ENCODE data around the gene FARS2. TPM values are rescaled to one million over a fixed set of nuclear protein-coding genes. Genes with fewer than 3 reads are reported as not detected.

FARS2 gene
- total RNA-seq, 4 donors from 2014 or later, result 10.6 to 24.9 (median 15.2) TPM

GRCh38 chr6:5271926-5272325 is 10.6 kb downstream of the FARS2 start:
- Histone ChIP-seq H3K4me1 (no peaks in the 10 kb centered on the region), H3K36me3 (no peaks in the 10 kb centered on the region), H3K27me3 (no peaks in the 10 kb centered on the region), H3K9me3 (no peaks in the 10 kb centered on the region), H3K4me3 (no peak overlapping the region), H3K27ac (replicated peaks in 1 of 4) (no peak overlapping the region)
- intact Hi-C loops (cut with DNase I), result no loop called here
- TF ChIP-seq CTCF (IDR thresholded peaks at IDR 0.05) (no peak), POLR2A (IDR thresholded peaks at IDR 0.05; ENCODE audit: low read depth) (no peak), EP300 (IDR thresholded peaks at IDR 0.05) (no peak), POLR2AphosphoS5 (IDR thresholded peaks at IDR 0.05) (no peak)
- 94% methylated on average over 6 of the region's 6 CpGs for WGBS
- no peak for DNase-seq (ENCODE audit: extremely low spot score)

- no peak for DNase-seq (ENCODE audit: extremely low spot score)
- 93% methylated on average over 3 of the region's 3 CpGs for WGBS
- intact Hi-C loops (cut with DNase I), result no loop called here
- no peaks in the 10 kb centered on the region for H3K27me3 ChIP-seq
- H3K4me3 ChIP-seq, result no peak overlapping the region
- H3K27ac ChIP-seq (replicated peaks in 1 of 4), result no peak overlapping the region
- no peaks in the 10 kb centered on the region for H3K36me3 ChIP-seq
- TF ChIP-seq POLR2AphosphoS5 (IDR thresholded peaks at IDR 0.05) (no peak), CTCF (IDR thresholded peaks at IDR 0.05) (no peak)
- H3K4me1 ChIP-seq, result no peaks in the 10 kb centered on the region
- H3K9me3 ChIP-seq, result no peaks in the 10 kb centered on the region
These were observed 12.9 kb downstream of the FARS2 start for GRCh38 chr6:5274231-5274630.

GRCh38 chr6:5275497-5275896 is 14.2 kb downstream of the FARS2 start:
- Histone ChIP-seq H3K9me3 (no peaks in the 10 kb centered on the region), H3K27ac (replicated peaks in 1 of 4) (no peak overlapping the region), H3K4me3 (no peak overlapping the region), H3K27me3 (no peaks in the 10 kb centered on the region), H3K36me3 (no peaks in the 10 kb centered on the region), H3K4me1 (no peaks in the 10 kb centered on the region)
- no peak for DNase-seq (ENCODE audit: extremely low spot score)
- intact Hi-C loops (cut with DNase I), result no loop called here
- 90% methylated on average over 2 of the region's 2 CpGs for WGBS
- no peak for TF ChIP-seq POLR2A (IDR thresholded peaks at IDR 0.05; ENCODE audit: low read depth)
- TF ChIP-seq CTCF (IDR thresholded peaks at IDR 0.05), result no peak
- no peak for TF ChIP-seq POLR2AphosphoS5 (IDR thresholded peaks at IDR 0.05)
- no peak for TF ChIP-seq EP300 (IDR thresholded peaks at IDR 0.05)

- H3K36me3 ChIP-seq, result no peaks in the 10 kb centered on the region
- H3K4me3 ChIP-seq, result no peak overlapping the region
- WGBS, result 94% methylated on average over 2 of the region's 2 CpGs
- H3K27ac ChIP-seq (replicated peaks in 1 of 4), result no peak overlapping the region
- no peaks in the 10 kb centered on the region for H3K9me3 ChIP-seq
- no peak for DNase-seq (ENCODE audit: extremely low spot score)
- H3K27me3 ChIP-seq, result no peaks in the 10 kb centered on the region
- TF ChIP-seq POLR2A (IDR thresholded peaks at IDR 0.05; ENCODE audit: low read depth) (no peak), CTCF (IDR thresholded peaks at IDR 0.05) (no peak), POLR2AphosphoS5 (IDR thresholded peaks at IDR 0.05) (no peak)
- intact Hi-C loops (cut with DNase I), result no loop called here
- H3K4me1 ChIP-seq, result no peaks in the 10 kb centered on the region
These were observed 15.3 kb downstream of the FARS2 start for GRCh38 chr6:5276581-5276980.

GRCh38 chr6:5277589-5277988 is 16.3 kb downstream of the FARS2 start:
- no peaks in the 10 kb centered on the region for H3K36me3 ChIP-seq
- no peak for DNase-seq (ENCODE audit: extremely low spot score)
- TF ChIP-seq POLR2A (IDR thresholded peaks at IDR 0.05; ENCODE audit: low read depth) (no peak), POLR2AphosphoS5 (IDR thresholded peaks at IDR 0.05) (no peak), EP300 (IDR thresholded peaks at IDR 0.05) (no peak), CTCF (IDR thresholded peaks at IDR 0.05) (no peak)
- no peak overlapping the region for H3K27ac ChIP-seq (replicated peaks in 1 of 4)
- H3K4me3 ChIP-seq, result no peak overlapping the region
- intact Hi-C loops (cut with DNase I), result no loop called here
- 85% methylated on average over 3 of the region's 3 CpGs for WGBS
- no peaks in the 10 kb centered on the region for H3K9me3 ChIP-seq
- no peaks in the 10 kb centered on the region for H3K27me3 ChIP-seq
- H3K4me1 ChIP-seq, result no peaks in the 10 kb centered on the region
